Measurements from ENCODE around the gene AGBL5.

The AGBL5 gene

GRCh38 chr2:27010139-27010538 lies 41.3 kb upstream of the AGBL5 start:
- peaks cover 32% of the 10 kb centered on the region for H3K27me3 ChIP-seq
- H3K4me1 ChIP-seq (ENCODE audit: control insufficient read depth in 1 of 2, insufficient read depth in 1 of 2, low read depth in 1 of 2, low read length in 1 of 2), result no peaks in the 10 kb centered on the region
- no peak overlapping the region for H3K27ac ChIP-seq
- H3K9me3 ChIP-seq, result no peaks in the 10 kb centered on the region
- no peak overlapping the region for H3K4me3 ChIP-seq (ENCODE audit: low read depth in 1 of 2, low read length in 1 of 2)
- no peak for TF ChIP-seq CTCF (IDR thresholded peaks at IDR 0.05)
- no peaks in the 10 kb centered on the region for H3K36me3 ChIP-seq

- Histone ChIP-seq H3K4me3 (ENCODE audit: low read depth in 1 of 2, low read length in 1 of 2) (no peak overlapping the region), H3K36me3 (no peaks in the 10 kb centered on the region), H3K9me3 (no peaks in the 10 kb centered on the region), H3K27me3 (peaks cover 15% of the 10 kb centered on the region), H3K27ac (no peak overlapping the region), H3K4me1 (ENCODE audit: control insufficient read depth in 1 of 2, insufficient read depth in 1 of 2, low read depth in 1 of 2, low read length in 1 of 2) (no peaks in the 10 kb centered on the region)
- no peak for TF ChIP-seq CTCF (IDR thresholded peaks at IDR 0.05)
Measured at GRCh38 chr2:27013738-27014137, 37.7 kb upstream of the AGBL5 start.

GRCh38 chr2:27014771-27015433 lies 36.6 kb upstream of the AGBL5 start:
- no peak for TF ChIP-seq CTCF (IDR thresholded peaks at IDR 0.05)
- H3K4me3 ChIP-seq (ENCODE audit: low read depth in 1 of 2, low read length in 1 of 2), result no peak overlapping the region
- no peaks in the 10 kb centered on the region for H3K36me3 ChIP-seq
- H3K27ac ChIP-seq, result no peak overlapping the region
- H3K9me3 ChIP-seq, result no peaks in the 10 kb centered on the region
- peaks cover 11% of the 10 kb centered on the region for H3K27me3 ChIP-seq
- no peaks in the 10 kb centered on the region for H3K4me1 ChIP-seq (ENCODE audit: control insufficient read depth in 1 of 2, insufficient read depth in 1 of 2, low read depth in 1 of 2, low read length in 1 of 2)

GRCh38 chr2:27016801-27017325 lies 34.6 kb upstream of the AGBL5 start:
- TF ChIP-seq CTCF (IDR thresholded peaks at IDR 0.05), result no peak
- no peaks in the 10 kb centered on the region for H3K4me1 ChIP-seq (ENCODE audit: control insufficient read depth in 1 of 2, insufficient read depth in 1 of 2, low read depth in 1 of 2, low read length in 1 of 2)

GRCh38 chr2:27018142-27018541 lies 33.3 kb upstream of the AGBL5 start:
- Histone ChIP-seq H3K36me3 (no peaks in the 10 kb centered on the region), H3K4me3 (ENCODE audit: low read depth in 1 of 2, low read length in 1 of 2) (no peak overlapping the region), H3K27me3 (peaks cover 7% of the 10 kb centered on the region), H3K9me3 (no peaks in the 10 kb centered on the region), H3K4me1 (ENCODE audit: control insufficient read depth in 1 of 2, insufficient read depth in 1 of 2, low read depth in 1 of 2, low read length in 1 of 2) (no peaks in the 10 kb centered on the region), H3K27ac (no peak overlapping the region)
- TF ChIP-seq CTCF (IDR thresholded peaks at IDR 0.05), result no peak

More at GRCh38 chr2:27016801-27017325, 34.6 kb upstream of the AGBL5 start:
- no peak overlapping the region for H3K27ac ChIP-seq
- H3K9me3 ChIP-seq, result no peaks in the 10 kb centered on the region
- peaks cover 11% of the 10 kb centered on the region for H3K27me3 ChIP-seq
- H3K36me3 ChIP-seq, result no peaks in the 10 kb centered on the region
- H3K4me3 ChIP-seq (ENCODE audit: low read depth in 1 of 2, low read length in 1 of 2), result no peak overlapping the region
